HG02885 (cell line): ENCODE data around the gene ASB3.
A peak's percentile ranks its signal among the peaks of the same experiment; 100 is the strongest.
"Not testable (repeated sequence)": the region's sequence is repeated elsewhere in the genome, so short reads cannot be mapped to it uniquely, and the experiment has no call there.

Experiments used
- ATAC-seq: cut with Tn5 transposase; IDR thresholded peaks from one replicate; pipeline ENCODE4 v1.9.1; 2021; ENCODE audit warnings: mild to moderate bottlenecking; ENCODE audit not compliant: unreplicated experiment, poor library complexity

Gene ASB3

DNA sequence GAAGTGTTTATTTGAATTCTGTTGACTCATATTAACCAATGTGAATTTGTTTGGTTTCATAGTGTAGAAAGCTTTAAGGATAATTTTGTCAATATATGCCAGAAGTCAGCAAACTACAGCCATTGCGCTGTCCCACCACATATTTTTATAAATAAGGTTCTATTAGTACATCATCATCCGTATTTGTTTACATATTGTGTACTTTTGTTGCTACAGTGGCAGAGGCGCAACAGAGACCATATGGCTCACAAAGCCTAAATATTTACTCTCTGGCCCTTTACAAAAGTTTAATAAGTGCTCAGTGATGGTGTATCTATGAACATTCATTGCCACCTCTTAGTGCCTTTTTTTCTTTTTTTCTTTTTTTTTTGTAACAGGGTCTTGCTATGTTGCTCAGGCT is 6.5 kb upstream of the ASB3 start:
- ATAC-seq, result no peak

DNA sequence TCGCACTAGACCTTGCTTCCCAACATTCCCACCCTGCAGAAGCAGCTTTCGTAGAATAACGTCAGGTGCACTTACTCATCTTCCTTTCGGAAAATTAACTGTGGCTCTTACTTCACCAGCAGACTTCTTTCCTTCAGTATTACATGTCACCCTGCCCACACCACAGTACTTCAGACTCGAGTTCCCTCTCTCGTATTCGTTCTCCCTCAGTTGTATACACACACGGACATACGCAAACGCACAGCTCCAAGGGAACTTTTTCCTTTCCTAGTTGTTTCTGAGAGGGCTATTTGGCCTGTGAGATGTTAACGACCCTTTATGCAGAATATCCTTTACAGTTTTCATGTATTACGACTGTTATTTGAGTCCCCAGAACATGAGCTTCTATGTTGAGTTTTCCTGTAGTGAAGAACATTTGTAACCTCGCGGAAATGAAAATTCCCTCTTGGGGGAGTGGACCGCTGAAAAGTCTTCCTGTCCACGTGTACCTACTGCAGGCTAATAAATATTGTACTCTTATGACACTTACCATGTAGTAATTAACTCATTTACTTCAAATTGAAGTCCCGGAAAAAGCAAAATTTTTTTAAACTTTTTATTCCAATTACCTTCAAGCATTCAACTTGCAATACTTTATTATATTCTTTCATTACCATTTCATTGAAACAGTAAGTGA is 999 bp upstream of the ASB3 start:
- no peak for ATAC-seq

DNA sequence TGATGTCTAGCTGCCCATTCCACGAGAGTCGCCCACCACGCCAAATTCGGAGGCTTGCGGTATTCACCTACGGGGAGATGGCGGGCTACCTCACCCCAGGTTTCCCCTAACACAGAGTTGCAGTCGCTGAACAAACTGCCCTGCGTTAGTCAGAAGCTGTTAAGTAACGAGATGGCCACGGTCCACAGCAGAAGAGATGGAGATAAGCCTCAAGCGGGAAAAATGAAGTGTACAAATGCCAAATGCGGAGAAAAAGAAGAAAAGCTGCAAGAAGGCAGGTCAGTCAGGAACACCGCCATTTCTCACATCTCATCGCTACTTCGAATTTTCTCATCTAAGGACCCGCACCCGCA is 425 bp downstream of the ASB3 start:
- ATAC-seq, result peak; percentile 12

DNA sequence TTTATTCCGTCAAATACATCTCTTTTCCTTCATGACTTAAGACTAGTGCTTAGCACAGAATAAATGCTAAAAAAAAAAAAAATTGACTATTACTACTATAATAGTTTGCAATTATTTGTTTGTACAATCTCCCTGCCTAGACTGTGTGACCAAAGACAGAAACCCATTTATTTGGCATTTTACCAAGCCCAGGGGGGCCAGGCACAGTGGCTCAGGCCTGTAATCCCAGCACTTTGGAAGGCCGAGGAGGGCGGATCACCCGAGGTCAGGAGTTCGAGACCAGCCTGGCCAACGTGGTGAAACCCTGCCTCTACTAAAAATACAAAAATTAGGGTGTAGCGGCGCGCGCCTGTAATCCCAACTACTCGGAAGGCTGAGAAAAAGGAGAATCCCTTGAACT is 1.4 kb downstream of the ASB3 start:
- ATAC-seq, result no peak

DNA sequence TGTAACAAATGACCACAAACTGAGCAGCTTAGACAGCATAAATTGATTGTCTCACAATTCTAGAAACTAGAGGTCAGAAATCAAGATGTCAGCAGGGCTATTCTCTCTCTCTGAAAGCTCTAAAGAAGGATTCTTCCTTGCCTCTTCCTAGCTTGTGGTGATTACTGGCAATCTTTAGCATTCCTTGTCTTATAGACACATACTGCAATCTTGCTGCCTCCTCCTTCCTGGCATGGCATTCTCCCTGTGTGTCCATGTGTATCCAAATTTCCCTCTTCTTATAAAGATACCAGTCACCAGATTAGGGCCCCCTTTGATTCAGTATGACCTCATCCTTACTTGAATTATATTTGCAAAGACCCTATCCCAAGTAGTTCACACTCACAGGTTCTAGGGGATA is 2.3 kb downstream of the ASB3 start:
- no peak for ATAC-seq

DNA sequence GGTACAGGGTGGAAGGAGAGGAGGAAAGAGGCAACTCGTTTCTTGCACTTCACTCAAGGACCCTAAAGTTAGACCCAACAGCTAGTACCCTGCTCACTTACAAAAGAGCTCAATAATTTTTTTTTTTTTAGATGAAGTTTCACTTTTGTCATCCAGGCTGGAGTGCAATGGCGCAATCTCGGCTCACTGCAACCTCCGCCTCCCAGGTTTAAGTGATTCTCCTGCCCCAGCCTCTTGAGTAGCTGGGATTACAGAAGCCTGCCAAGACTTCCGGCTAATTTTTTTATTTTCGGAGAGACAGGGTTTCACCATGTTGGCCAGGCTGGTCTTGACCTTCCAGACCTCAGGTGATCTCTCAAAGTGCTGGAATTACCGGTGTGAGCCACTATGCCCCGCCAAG is 4.1 kb downstream of the ASB3 start:
- no peak for ATAC-seq

DNA sequence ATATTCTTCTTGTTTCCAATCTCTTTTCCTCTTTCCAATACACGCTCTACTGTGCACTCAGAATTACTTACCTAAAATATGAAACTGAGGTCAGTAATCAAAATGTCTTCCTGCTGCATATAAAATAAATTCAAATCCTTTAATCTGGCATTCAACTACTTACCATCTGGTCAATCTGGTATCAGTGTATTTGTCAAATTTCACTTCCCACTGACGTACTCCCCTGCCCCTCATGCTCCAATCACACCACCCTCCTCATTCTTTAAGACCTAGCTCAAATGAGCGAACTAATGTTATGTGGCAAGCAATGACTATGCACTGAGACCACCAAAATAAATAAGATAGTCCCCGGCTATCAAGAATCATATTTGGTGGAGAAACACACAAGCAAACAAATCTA is 6.7 kb downstream of the ASB3 start:
- ATAC-seq, result no peak

DNA sequence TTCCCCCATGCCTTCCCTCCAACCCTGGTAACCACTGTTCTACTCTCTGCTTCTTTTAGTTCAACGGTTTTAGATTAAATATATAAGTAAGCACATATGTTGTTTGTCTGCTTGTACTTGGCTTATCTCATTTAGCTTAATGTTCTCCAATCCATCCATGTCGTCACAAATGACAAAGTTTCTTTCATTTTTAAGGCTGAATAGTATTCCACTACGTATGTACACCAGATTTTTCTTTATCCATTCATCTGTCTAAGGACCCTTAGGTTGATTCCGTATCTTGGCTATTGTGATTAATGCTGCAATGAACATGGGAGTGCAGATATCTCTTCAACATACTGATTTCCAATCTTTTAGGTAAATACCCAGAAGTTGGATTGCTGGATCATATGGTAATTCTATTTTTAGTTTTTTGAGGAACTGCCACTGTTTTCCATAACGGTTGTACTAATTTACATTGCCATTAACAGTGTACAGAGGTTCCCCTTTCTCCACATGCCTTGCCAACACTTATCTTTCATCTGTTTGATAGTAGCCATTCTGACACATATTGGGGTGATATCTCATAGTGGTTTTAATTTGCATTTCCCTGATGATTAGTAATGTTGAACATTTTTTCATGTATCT is 8.1 kb downstream of the ASB3 start:
- ATAC-seq, result no peak

DNA sequence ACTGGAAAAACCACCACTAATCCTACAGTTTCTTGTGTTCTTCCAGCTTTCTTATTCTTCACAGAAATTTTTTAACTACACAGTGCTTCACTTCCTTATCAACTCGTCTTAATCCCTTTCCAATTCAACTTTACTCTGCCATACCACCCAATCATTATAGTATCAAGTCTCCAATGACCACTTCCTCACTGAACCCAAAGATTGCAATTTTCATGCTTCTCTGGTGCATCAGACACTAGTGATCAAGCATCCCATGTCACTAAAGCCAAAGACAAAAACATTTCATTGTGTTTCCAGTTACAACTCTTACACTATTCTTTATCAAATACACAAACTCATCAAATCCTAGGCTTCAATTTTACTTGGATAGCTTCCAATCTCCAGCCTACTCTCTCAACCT is 9.6 kb downstream of the ASB3 start:
- no peak for ATAC-seq

DNA sequence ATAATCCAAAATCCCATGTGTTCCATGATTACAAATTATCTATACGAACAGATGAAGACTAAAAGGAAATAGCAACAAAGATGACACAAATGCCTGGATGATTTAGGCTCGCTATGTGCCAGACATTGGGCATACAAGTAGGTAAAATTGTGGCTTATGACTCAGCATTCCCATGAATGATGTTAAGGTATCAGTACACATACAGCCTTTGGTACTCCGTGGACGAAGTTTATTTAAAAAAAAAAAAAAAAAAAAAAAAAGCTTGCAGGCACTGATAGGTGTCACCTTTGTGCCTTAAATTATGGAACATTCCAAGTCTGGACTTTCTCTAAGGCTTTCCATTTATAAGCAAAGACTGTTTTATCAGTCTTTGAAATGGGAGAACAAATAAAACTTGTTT is 16.5 kb downstream of the ASB3 start:
- no peak for ATAC-seq

DNA sequence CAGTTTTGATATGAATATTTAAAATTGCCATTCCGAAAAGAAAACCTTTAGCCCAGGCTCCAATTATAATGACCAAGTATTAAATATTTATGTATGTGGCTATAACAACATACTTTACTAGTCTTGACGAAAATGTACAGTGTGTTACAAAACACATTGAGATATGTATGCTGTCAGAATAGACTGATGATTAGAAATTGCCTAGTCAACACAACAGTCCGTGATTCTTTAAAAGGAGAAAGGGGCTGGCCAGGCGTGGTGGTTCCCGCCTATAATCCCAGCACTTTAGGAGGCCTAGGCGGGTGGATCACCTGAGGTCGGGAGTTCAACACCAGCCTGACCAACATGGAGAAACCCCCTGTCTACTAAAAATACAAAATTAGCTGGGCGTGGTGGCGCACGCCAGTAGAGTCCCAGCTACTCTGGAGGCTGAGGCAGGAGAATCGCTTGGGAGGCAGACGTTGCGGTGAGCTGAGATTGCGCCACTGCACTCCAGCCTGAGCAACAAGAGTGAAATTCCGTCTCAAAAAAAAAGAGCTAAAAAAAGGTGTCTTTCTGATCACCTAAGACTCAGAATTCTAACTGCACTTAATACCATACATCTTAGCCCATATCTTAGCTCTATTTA is 17.3 kb downstream of the ASB3 start:
- no peak for ATAC-seq

DNA sequence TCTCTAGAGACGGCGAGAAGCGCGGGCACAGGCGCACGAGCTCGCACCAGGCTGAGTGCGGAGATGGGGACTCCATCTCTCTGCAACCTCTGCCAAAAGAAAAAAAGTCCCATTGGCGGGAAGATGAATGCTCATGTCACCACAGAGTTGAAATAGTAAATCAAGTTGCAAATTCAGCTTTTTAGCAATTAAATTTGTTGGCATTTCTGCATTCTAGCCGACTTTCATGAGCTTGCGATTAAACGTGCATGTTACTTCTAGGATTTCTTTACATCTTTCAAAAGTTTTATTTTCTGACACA is 18.6 kb downstream of the ASB3 start:
- peak; percentile 53 for ATAC-seq

DNA sequence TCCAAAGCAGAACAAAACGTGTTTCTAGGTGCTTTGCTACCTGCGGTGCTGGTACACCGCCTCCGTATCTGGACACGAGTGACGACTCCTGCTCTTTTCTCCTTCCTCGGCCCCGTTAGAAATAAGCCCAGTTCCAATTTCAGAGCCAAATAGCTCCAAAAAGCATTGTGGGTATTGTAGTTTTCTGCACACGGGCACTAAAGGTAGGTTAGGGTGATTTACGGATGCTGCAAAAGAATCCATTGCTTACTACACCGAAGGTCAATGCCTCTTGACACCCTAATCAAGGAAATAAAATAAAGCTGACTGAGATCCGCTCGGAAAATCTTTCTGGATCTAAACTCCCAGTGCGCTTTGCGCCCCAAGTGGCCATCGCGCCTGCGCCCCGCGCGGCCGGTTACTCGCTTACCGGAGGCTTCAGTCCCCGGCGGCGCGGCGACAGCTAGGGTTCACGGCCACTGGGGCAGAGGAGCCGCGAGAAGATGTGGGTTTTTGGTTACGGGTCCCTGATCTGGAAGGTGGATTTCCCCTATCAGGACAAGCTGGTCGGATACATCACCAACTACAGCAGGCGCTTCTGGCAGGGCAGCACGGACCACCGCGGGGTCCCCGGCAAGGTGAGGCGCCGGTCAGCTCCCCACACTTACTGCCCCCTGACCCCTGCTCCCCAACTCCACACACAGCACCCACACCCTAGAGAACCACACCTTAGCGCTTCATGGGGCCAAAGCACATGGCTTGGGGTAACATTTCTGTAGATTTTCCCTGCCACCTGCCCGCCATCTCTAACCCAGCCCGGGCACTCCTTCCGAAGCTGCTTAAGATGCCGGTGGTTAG is 19.1 kb downstream of the ASB3 start, which contains the start of gene CHAC2:
CHAC2 (plus strand) TSS at position 400 of the 837 bp plus-strand sequence; CDS start at position 483, 83 bp downstream.
- ATAC-seq, result peak; percentile 91

DNA sequence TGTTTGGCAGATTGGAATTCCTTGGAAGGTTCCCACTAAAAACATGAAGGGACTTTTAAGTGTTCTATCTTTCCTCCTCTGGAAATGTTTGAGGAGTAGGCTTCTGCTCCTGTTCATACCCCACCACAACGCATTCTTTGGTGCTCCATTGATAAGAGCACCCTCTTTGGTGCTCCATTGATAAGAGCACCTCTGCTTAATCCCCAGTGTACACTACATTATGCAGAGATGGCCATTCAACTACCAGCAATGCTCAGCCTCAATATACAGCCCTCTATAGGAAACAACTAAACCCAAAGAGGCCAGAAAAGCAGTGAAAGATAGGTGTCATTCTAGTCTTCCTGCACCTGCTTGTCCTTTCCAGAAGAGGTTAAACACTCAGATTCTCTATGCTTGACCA is 21.0 kb downstream of the ASB3 start:
- no peak for ATAC-seq

DNA sequence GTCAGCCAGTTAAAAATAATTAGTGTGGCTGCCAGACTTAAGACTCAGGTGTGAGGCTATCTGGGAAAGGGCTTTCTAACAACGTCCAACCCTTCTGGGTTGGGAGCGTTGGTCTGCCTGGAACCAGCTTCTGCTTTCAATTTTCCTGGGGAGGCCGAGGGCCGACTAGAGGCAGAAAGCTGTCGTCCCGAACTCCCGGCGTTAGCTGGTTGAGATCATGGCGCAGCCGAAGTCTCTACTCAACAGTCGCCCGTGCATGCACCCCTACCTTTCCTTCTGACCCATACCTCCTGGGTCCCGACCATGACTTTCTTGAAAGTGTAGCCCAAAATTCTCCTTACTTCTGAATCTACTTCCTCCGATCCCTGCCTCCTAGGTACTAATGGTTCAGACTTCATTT is 29.5 kb downstream of the ASB3 start:
- not testable (repeated sequence) for ATAC-seq

DNA sequence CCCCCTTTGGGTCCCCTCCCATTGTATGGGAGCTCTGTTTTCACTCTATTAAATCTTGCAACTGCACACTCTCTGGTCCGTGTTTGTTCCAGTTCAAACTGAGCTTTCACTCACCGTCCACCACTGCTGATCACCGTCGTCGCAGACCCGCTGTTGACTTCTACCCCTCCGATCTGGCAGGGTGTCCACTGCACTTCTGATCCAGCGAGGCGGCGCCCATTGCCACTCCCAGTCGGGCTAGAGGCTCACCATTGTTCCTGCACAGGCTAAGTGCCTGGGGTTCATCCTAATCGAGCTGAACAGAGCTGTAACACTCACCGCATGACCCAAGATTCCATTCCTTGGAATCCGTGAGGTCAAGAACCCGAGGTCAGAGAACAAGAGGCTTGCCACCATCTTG is 30.1 kb downstream of the ASB3 start:
- no peak for ATAC-seq

DNA sequence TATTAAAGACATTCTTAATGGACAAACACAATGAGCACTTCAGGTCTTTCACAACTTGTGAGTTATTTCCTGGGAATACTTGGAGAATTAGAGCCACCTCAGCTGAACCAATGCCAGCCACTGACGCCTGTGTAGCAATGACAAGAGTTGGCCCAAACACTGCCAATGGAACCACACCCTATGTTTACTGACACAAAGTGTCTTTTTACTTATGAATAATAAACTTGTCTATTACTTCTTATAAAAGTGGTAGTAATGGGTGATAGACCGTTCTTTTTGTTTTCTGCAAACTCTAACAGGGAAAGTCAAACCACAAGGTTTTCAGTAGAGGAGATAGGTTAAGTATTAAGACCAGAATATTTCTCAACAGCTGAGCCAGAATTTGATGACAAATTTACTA is 31.6 kb downstream of the ASB3 start:
- ATAC-seq, result no peak

DNA sequence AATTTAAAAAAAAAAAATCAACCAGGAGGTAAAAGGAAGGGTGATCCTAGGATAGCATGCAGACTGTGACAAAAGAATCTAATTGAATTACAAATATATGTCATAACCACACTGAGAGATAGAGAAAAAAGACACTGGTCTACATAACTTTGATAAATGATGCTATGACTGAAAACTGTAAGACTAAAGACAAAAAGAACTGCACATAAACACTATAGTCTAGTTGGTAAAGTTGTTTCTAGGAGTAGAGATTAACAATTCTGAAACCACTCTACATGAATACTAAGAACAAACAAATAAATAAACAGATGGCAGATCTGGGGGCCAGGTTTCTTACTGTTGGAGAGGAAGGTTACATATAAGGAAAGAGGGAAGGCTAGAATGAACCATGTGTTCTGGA is 33.7 kb downstream of the ASB3 start:
- ATAC-seq, result no peak

DNA sequence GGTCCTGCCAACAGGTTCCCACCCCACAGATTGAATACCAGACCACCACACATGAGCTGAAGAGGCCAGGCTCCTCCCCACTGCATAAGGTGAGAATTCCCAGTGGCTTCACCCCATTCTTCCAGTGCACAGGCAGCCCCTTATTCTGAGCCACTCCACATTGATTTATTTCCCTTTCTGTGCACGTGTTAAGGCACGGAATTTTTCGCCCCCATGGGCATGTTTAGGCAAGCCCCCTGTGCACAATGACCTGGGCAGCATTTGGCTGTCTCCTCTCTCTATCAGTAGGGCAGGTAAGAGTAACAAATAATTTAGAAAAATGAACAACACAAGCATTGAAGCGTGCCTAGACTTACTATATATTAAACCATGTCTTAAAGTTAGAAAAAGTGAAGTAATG is 34.4 kb downstream of the ASB3 start:
- no peak for ATAC-seq

DNA sequence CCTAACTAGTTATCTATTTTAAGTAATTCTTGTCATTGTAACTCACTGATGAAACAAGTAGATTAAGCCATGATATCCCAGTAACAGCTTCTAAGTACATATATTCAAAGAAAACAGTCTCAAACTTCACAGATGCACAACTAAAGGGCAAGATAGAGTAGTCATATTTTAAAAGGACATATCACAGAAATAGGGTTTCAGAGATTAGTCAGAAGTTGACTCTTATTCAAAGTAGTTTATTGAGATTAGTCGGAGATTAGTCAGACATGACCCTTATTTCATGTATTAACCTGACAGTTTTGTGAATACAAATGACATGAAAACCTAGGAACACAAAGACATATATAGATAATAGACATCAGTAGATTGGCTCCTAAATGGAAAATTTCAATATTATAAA is 35.0 kb downstream of the ASB3 start:
- peak; percentile 96 for ATAC-seq

DNA sequence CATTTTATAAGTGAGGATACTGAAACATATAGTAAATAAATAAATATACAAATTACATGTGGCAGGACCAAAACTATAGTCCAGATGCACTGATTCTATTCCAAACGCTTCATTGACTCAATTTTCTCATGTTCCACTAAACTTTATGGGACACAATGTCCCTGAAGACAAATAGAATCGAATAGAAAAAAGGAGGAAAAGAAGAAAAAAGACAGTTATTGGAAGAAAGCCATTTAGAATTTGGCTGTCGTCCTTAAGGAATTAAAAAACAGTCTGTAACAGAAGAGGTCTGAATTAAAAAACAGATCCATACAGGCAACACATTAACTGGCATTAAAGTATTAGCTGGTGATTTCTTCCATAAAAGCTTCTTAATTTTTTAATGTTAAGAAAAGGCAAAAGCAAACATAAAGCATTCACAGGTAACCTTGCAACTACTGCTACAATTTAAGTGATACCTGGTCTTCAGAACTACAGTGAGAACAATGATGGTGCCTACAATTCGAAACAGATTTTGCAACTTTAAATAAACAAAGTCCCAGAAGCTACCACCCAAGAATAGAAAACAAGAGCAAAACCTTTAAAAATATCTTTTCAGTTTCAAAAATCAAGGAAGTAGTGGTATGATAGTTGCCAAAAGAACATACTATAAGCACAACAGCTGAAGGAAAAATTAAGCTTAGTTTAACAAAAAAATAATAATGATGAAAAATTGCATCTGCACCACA is 36.5 kb downstream of the ASB3 start:
- no peak for ATAC-seq
